Activated T-helper 9 cell treated with anti-CD3 and anti-CD28 coated beads, Interleukin-2, amount 50 U/mL, for 16 hours (primary cell): ENCODE measurements around the gene MAPT.
A peak's percentile ranks its signal among the peaks of the same experiment; 100 is the strongest.
"Not testable (repeated sequence)": the region's sequence is repeated elsewhere in the genome, so short reads cannot be mapped to it uniquely, and the experiment has no call there.

Experiments used
- DNase-seq: peaks from one replicate; pipeline ENCODE4 v3.0.0-alpha.2; 2020; ENCODE audit warnings: low read depth

The MAPT gene

GRCh38 chr17:45929344-45929743, 35.0 kb downstream of the MAPT start:
- no peak for DNase-seq

- DNase-seq, result no peak
Observed at GRCh38 chr17:45930420-45930951, 36.1 kb downstream of the MAPT start.

- DNase-seq, result no peak
Observed at GRCh38 chr17:45931677-45932076, 37.3 kb downstream of the MAPT start.

- no peak for DNase-seq
Observed at GRCh38 chr17:45934044-45934979, 40.0 kb downstream of the MAPT start.

DNA sequence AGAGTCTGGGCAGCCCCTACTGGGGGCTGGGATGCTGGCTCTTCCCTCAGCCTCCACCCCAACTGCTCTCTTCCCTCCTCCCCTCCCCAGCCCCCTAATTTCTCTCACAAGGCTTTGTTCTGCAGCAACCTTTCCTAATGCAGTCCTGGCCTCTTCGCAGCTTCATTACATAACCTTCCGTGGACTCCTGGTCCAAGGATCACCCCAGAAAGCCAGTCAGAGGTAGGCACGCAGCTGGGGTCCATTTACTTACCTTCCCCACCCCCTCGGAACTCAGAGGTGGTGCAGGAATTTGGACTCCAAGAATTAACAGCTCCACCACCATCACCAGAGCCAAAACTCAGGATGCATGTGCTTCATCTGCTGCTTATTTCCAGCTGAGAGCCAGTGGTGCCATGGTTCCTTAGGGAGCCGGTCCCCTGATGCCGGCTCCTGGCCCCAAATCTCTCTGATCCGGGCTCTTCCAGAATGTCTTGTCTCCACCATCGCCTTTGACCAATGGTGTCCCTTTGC, 40.9 kb downstream of the MAPT start:
- DNase-seq, result no peak

DNA sequence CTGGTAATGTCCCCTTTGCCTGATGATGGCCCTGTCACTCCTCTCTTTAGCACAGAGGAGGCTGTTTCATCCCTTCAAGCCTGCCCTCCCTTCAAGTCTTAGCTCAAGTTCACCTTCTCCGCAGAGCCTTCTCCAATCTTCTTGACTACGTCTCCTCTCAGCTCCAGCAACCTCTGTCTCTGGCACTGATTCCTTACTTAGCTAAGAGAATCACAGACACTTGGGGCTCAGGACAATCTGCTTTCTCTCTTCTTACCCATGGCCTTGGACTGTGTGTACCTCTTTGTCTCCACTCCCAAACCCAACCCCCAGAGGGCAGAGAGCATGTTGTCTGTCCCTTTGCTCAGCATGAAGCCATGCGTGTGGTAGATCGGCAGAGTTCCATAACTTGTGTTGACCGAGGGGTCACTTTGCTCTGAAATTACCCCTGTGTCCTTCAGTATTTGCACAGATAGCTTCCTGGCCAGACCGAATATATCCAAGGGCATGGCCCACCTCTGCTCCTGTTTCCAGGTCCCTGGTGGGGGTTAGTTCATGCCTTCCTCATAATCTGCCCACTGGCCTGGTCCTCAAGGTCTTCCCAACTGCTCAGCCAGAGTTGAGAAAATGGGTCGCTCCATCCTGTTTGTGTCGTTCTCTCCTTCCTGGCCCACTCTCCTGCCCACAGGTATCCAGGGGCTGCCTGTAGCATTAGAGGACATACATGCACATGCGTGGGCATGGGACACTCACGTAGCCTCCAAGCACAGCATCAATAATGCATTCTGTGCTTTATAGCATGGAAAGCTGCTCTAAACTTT, 41.6 kb downstream of the MAPT start:
- no peak for DNase-seq

GRCh38 chr17:45936610-45937009, 42.3 kb downstream of the MAPT start:
- DNase-seq, result no peak

DNA sequence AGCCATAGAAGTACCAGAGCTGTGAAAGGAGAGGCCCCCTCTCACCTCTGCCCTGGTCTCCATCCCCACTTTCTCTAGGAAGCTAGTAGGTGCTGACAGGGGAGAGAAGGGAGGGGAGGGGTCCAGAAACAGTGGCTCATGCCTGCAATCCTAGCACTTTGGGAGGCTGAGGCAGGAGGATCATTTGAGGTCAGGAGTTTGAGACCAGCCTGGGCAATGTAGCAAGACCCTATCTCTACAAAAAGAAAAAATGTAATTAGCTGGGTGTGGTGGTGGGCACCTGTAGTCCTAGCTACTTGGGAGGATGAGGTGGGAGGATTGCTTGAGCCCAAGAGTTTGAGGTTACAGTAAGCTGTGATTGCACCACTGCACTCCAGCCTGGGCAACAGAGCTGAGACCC, 42.8 kb downstream of the MAPT start:
- not testable (repeated sequence) for DNase-seq

DNA sequence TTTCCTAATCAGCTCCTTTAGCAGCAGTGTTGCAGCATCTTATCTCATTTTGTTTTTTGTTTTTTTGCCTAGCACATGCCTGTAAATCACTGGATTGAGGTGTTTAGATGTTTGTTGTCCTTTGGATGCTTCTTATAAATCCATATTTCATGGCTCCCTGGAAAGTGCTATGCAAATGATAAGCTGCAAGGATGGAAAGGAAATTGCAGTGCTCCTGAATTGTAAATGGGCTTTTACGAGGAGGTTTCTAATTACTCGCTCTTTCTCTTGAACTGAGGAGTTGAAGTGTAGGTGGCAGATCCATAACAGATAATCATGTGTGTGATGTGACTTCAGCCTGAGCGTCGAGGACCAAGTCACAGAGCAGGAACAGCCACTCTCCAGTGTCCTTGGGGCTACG, 45.0 kb downstream of the MAPT start:
- DNase-seq, result no peak

DNA sequence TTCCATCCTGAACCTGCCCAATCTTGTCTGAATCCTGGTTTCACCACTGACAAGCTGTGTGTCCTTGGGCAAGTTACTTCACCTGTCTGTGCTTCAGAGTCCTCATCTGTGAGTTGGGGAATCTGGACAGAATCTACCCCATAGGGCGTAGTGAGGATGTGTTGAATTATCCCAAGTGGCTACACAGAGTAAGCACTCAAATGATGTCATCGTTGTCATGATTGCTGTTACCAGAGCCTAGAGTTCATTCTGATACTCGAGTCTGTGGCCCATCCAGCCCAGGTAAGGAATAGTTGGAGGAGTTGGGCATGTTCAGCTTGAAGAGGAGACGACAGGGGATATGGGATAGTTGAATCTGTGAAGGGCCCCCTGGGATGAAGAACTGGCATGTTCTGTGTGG, 45.9 kb downstream of the MAPT start:
- no peak for DNase-seq

GRCh38 chr17:45940826-45941225, 46.5 kb downstream of the MAPT start:
- no peak for DNase-seq

DNA sequence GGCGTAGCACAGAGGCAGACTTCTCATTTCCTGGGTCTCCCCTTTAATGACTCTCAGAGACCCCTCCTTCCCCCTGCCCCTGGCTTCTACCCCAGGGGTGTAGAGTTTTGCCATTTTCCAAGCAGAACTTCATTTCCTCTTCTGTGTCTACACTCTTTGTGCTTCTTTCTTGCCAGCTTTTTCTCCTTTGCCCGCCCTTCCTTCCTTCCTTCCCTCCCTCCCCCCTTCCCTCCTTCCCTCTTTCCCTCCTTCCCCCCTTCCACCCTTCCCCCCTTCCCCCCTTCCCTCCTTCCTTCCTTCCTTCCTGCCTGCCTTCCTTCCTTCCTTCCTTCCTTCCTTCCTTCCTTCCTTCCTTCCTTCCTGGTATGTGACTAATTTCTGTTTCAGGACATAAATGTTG, 47.0 kb downstream of the MAPT start:
- DNase-seq, result no peak

GRCh38 chr17:45942284-45942683, 47.9 kb downstream of the MAPT start:
- DNase-seq, result no peak

DNA sequence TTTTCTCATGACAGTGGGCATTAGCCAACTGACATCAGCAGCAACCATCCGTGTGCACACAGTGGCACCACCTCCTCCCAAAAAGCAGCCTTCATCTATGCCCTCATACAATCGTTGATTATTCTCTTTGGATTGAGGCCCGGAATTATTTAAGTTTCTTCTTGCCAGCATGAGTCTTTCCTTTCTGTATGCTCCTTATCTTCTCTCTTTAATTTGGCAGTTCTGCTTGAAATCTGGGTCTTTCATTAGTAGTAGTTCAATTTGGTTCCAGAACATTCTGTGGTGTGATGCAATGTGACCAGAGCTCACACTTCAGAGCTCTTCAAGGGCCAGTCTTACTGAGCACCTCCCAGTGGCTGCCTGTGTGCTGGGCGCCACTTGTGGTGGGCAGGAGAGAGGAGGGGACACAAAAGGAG, 52.5 kb downstream of the MAPT start:
- DNase-seq, result no peak

DNA sequence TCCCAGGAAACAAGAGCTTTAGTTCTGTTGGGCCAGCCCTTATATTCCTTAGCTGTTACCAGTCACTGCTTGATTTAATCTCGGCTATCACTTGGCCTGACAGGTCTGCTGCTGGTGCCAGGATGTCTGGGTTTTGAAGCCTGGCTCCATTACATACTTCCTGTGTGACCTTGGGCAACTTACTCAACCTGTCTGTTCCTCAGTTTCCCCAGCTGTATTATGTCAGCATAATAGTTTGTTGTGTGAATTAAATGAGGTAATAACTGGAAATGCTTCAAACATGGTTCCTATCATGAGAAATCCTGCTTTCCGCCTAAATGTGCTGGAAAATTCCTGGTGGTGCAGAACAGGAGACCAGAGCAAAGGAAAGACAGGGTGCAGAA, 54.1 kb downstream of the MAPT start:
- DNase-seq, result no peak

DNA sequence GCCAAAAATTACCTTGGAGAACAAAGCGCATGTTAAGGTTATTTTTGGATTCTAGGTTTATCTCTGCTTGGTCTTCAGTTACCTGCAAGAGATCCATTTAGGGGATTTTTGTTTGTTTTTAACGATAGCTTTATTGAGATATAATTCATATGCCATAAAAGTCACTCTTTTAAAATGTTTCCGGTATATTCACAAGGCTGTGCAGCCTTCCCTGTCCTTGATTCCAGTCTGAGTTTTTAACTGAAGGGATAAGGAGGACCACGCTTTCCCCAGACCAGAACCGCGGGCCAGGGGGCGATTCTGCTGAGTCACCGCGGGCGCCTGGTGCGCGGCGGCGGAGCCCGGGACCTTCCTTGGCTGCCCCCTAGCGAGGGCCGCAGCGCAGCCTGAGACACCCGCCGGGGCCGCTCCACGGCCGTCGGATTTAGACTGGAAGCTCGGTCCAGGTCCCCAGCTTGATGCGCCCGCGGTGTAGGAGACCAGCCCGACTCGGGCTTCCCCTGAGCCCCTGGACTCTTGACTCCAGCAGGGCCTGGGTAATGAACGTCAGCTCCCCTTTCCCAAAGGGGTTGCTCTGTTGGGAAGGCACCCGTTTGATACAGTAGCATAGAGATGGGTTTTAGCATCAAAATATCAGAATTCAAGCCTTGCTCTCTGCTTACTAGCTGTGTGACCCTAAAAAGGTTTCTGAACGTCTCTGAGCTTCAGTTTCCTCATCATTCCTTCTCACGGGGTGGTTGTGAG, 54.7 kb downstream of the MAPT start:
- DNase-seq, result peak; percentile 53

GRCh38 chr17:45949755-45950320, 55.5 kb downstream of the MAPT start:
- no peak for DNase-seq

- no peak for DNase-seq
Observed at GRCh38 chr17:45950888-45951287, 56.5 kb downstream of the MAPT start.

DNA sequence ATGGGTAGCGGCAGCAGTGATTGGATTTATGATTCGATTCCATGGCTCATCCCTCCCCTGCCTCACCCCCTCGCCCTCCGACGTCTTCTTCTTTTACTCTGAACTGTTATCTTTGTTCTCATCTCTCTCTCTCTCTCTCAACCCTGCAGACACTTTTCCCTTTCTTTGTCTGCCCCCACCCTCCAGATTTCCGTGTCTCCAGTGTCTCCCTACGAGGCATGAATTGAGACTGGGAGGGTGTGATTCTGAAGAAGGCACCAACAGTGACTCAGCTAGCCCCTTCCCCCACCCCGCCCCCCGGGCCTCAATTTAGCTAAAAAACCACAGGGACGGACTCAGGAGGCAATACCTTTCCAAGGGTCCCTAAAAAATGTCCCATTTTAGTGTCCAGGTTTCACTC, 57.0 kb downstream of the MAPT start:
- no peak for DNase-seq

DNA sequence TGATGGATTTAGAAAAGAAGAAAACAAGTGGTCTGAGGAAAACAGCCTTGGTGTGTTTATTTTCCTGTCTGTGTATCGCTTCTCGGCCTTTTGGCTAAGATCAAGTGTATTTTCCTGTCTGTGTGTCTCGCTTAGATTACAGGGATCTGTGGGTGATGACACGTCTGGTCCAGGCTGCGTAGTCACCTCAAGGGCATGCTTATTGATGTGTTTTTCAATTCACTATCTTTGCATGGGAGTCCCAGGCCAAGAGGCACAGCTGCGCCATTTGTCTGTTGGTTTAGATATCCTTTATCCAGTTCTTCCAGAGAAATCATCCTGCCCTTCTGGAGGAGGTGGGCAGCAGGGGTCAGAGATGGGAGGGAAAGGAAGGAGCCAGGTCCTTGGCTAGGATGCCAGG, 57.6 kb downstream of the MAPT start:
- DNase-seq, result no peak

GRCh38 chr17:45952814-45953320, 58.5 kb downstream of the MAPT start:
- no peak for DNase-seq
